Fibroblast of lung (primary cell): ENCODE measurements around the gene NFASC. TPM values are rescaled to one million over a fixed set of nuclear protein-coding genes. Genes with fewer than 3 reads are reported as not detected.

Experiments used
- DNase-seq, 2 donors: peaks; one replicate each; pipeline versions ENCODE4 v3.0.0 to v3.0.0-alpha.2; 2010; ENCODE audit warnings: low read depth in 2 of 2
- H2AFZ ChIP-seq: 2 replicates; pipeline ENCODE4 v1.5.1; 2012; ENCODE audit warnings: low read length, control low read depth, inconsistent platforms
- H3K27ac ChIP-seq: 2 replicates; pipeline ENCODE4 v1.5.1; 2011; ENCODE audit warnings: low read length, control low read depth; ENCODE audit not compliant: insufficient read depth
- H3K27me3 ChIP-seq: 2 replicates; pipeline ENCODE4 v1.5.1; 2011; ENCODE audit warnings: mild to moderate bottlenecking, low read length; ENCODE audit not compliant: control insufficient read depth, insufficient read depth
- H3K36me3 ChIP-seq: 2 replicates; pipeline ENCODE4 v1.5.1; 2011; ENCODE audit warnings: low read length; ENCODE audit not compliant: control insufficient read depth, insufficient read depth
- H3K4me1 ChIP-seq: 2 replicates; pipeline ENCODE4 v1.5.1; 2011; ENCODE audit warnings: low read length; ENCODE audit not compliant: control insufficient read depth, insufficient read depth; ENCODE audit errors: extremely low read depth
- H3K4me2 ChIP-seq: 2 replicates; pipeline ENCODE4 v1.5.1; 2011; ENCODE audit warnings: low read length, control low read depth; ENCODE audit not compliant: insufficient read depth; ENCODE audit errors: extremely low read depth
- H3K4me3 ChIP-seq, 4 experiments: fragments of 200-600 bp in 1 of 4; sonication (generic) in 1 of 4; replicated peaks in 1 of 4; 2 replicates each; pipeline ENCODE4 v1.5.1; 2011 to 2016; ENCODE audit warnings: low read length in 4 of 4, low read depth in 3 of 4, mild to moderate bottlenecking in 3 of 4, control low read depth in 2 of 4, inconsistent platforms in 1 of 4, mixed read lengths in 1 of 4; ENCODE audit not compliant: insufficient read depth in 1 of 4; ENCODE audit errors: control extremely low read depth in 1 of 4
- H3K79me2 ChIP-seq: 2 replicates; pipeline ENCODE4 v1.5.1; 2012; ENCODE audit warnings: mild to moderate bottlenecking, low read length, inconsistent platforms; ENCODE audit not compliant: control insufficient read depth, insufficient read depth
- H3K9ac ChIP-seq: 2 replicates; pipeline ENCODE4 v1.5.1; 2011; ENCODE audit warnings: mild to moderate bottlenecking, low read length, control low read depth; ENCODE audit not compliant: insufficient read depth
- H3K9me3 ChIP-seq: 2 replicates; pipeline ENCODE4 v1.5.1; 2012; ENCODE audit warnings: low read depth, low read length; ENCODE audit not compliant: control insufficient read depth, insufficient read depth
- H4K20me1 ChIP-seq: 2 replicates; pipeline ENCODE4 v1.5.1; 2011; ENCODE audit warnings: low read length; ENCODE audit not compliant: control insufficient read depth, insufficient read depth; ENCODE audit errors: extremely low read depth
- CTCF ChIP-seq, 2 donors: IDR thresholded peaks in 1 of 2; conservative IDR thresholded peaks in 1 of 2; 1 replicate in 1 of 2; 2 replicates in 1 of 2; pipeline ENCODE4 v1.5.1; 2011 to 2012; ENCODE audit warnings: low read length in 2 of 2, control low read depth in 1 of 2, inconsistent platforms in 1 of 2, low read depth in 1 of 2, mild to moderate bottlenecking in 1 of 2
- EZH2 ChIP-seq: IDR thresholded peaks from 2 replicates; pipeline ENCODE4 v1.5.1; 2012; ENCODE audit warnings: low read length, control low read depth, mild to moderate bottlenecking; ENCODE audit errors: missing control alignments
- polyA plus RNA-seq, 2 donors: library from polyadenylated mRNA; depleted of rRNA in 1 of 2; stranded (reverse) in 1 of 2; unstranded in 1 of 2; fragments of >200 nt; gene quantifications; 2 replicates each; pipeline ENCODE4 v1.2.1, GENCODE V29; 2011 to 2012; ENCODE audit warnings: missing spikeins in 1 of 2
- total RNA-seq: library from RNA; depleted of rRNA; stranded (reverse); fragments of >200 nt; gene quantifications from 2 replicates; pipeline ENCODE4 v1.2.1, GENCODE V29; 2014

Gene NFASC
- total and polyA plus RNA-seq, 2 donors (not counting 1 experiment from before 2014, with no cell fraction given) = 13.4 to 16.5 TPM

- no peaks in the 10 kb centered on the region for H4K20me1 ChIP-seq
- H3K27me3 ChIP-seq = no peaks in the 10 kb centered on the region
- peaks cover 5% of the 10 kb centered on the region for H3K4me1 ChIP-seq
- H3K4me3 ChIP-seq = peak overlapping the region in 1 of 4 experiments; percentile 67
- no peak for DNase-seq
- peaks cover 15% of the 10 kb centered on the region for H3K79me2 ChIP-seq
- no peak overlapping the region for H3K27ac ChIP-seq
- H3K4me2 ChIP-seq = no peak overlapping the region
- H3K9ac ChIP-seq = no peak overlapping the region
- TF ChIP-seq EZH2 (no peak), CTCF (conservative IDR thresholded peaks at IDR 0.05 in 1 of 2, IDR thresholded peaks at IDR 0.05 in 1 of 2; ENCODE audit: low read depth in 1 of 2, low read length in 2 of 2) (no peak)
- no peaks in the 10 kb centered on the region for H3K36me3 ChIP-seq
- no peak overlapping the region for H2AFZ ChIP-seq
- no peaks in the 10 kb centered on the region for H3K9me3 ChIP-seq
These were observed 39.9 kb upstream of the NFASC start for GRCh38 chr1:204830747-204831146.

- H3K9me3 ChIP-seq = no peaks in the 10 kb centered on the region
- peaks cover 5% of the 10 kb centered on the region for H3K4me1 ChIP-seq
- no peaks in the 10 kb centered on the region for H3K36me3 ChIP-seq
- peaks cover 15% of the 10 kb centered on the region for H3K79me2 ChIP-seq
- no peak overlapping the region for H3K9ac ChIP-seq
- no peaks in the 10 kb centered on the region for H4K20me1 ChIP-seq
- H3K4me2 ChIP-seq = no peak overlapping the region
- no peak for DNase-seq
- no peak overlapping the region for H3K4me3 ChIP-seq
- TF ChIP-seq EZH2 (no peak), CTCF (conservative IDR thresholded peaks at IDR 0.05 in 1 of 2, IDR thresholded peaks at IDR 0.05 in 1 of 2; ENCODE audit: low read depth in 1 of 2, low read length in 2 of 2) (no peak)
- H3K27me3 ChIP-seq = no peaks in the 10 kb centered on the region
- H3K27ac ChIP-seq = no peak overlapping the region
- no peak overlapping the region for H2AFZ ChIP-seq
These were observed 39.5 kb upstream of the NFASC start for GRCh38 chr1:204831186-204831585.

GRCh38 chr1:204834336-204834735 lies 36.3 kb upstream of the NFASC start:
- no peak for DNase-seq
- Histone ChIP-seq H4K20me1 (peaks cover 7% of the 10 kb centered on the region), H3K4me3 (no peak overlapping the region), H2AFZ (no peak overlapping the region), H3K9me3 (no peaks in the 10 kb centered on the region), H3K4me2 (no peak overlapping the region), H3K36me3 (no peaks in the 10 kb centered on the region), H3K27me3 (no peaks in the 10 kb centered on the region), H3K9ac (no peak overlapping the region), H3K79me2 (peaks cover 12% of the 10 kb centered on the region), H3K4me1 (peaks cover 2% of the 10 kb centered on the region), H3K27ac (no peak overlapping the region)
- TF ChIP-seq EZH2 (no peak), CTCF (conservative IDR thresholded peaks at IDR 0.05 in 1 of 2, IDR thresholded peaks at IDR 0.05 in 1 of 2; ENCODE audit: low read depth in 1 of 2, low read length in 2 of 2) (no peak)
